H1 (cell line): ENCODE results near the gene RIPOR2. TPM values are rescaled to one million over a fixed set of nuclear protein-coding genes. Genes with fewer than 3 reads are reported as not detected.

Experiments used
- CTCF ChIA-PET: fragments of 300-600 bp; sonication (Branson Sonifier 250); formaldehyde crosslinking; loops from one replicate; lab custom pipeline; 2021; ENCODE audit not compliant: partially characterized antibody; lab: Charles Lee
- POLR2A ChIA-PET: fragments of 300-600 bp; sonication (Branson Sonifier 250); formaldehyde crosslinking; loops from one replicate; lab custom pipeline; 2021; ENCODE audit warnings: inconsistent platforms; ENCODE audit not compliant: partially characterized antibody; lab: Charles Lee
- DNase-seq, 2 experiments: peaks; one replicate each; pipeline versions ENCODE4 v3.0.0 to v3.0.0-alpha.2; 2010 to 2022; ENCODE audit warnings: low spot score in 2 of 2, low read depth in 1 of 2, mixed read lengths in 1 of 2
- FAIRE-seq: peaks from 2 replicates; lab custom pipeline; 2011; peaks lifted over from hg19 to GRCh38; lab: Jason Lieb, UNC
- H2AFZ ChIP-seq: 2 replicates; pipeline ENCODE4 v1.8.1; 2012; ENCODE audit warnings: low read length, inconsistent platforms
- H2AK5ac ChIP-seq: 2 replicates; pipeline ENCODE4 v1.6.1; 2013; ENCODE audit warnings: low read depth, low read length
- H2BK120ac ChIP-seq: replicated peaks from 2 replicates; pipeline ENCODE3; 2013; ENCODE audit warnings: low read depth, low read length, inconsistent platforms
- H2BK12ac ChIP-seq: 2 replicates; pipeline ENCODE4 v1.6.1; 2013; ENCODE audit warnings: low read depth, low read length
- H2BK15ac ChIP-seq: 2 replicates; pipeline ENCODE4 v1.6.1; 2013; ENCODE audit warnings: low read length
- H2BK20ac ChIP-seq: 2 replicates; pipeline ENCODE4 v1.6.1; 2013; ENCODE audit warnings: low read length
- H2BK5ac ChIP-seq: 2 replicates; pipeline ENCODE4 v1.6.1; 2013; ENCODE audit warnings: low read depth, low read length
- H3K14ac ChIP-seq: 2 replicates; pipeline ENCODE4 v1.6.1; 2013; ENCODE audit warnings: inconsistent platforms; ENCODE audit not compliant: insufficient read length
- H3K18ac ChIP-seq: 2 replicates; pipeline ENCODE4 v1.6.1; 2013; ENCODE audit warnings: low read length; ENCODE audit errors: extremely low read depth
- H3K23ac ChIP-seq: 2 replicates; pipeline ENCODE4 v1.6.1; 2013; ENCODE audit warnings: inconsistent platforms; ENCODE audit not compliant: insufficient read length
- H3K23me2 ChIP-seq: 2 replicates; pipeline ENCODE4 v1.6.1; 2013; ENCODE audit warnings: low read depth, low read length
- H3K27ac ChIP-seq: 2 replicates; pipeline ENCODE4 v1.6.1; 2011; ENCODE audit warnings: low read depth, low read length, inconsistent platforms
- H3K27me3 ChIP-seq, 4 experiments: replicated peaks in 1 of 4; 1 replicate in 1 of 4; 2 replicates in 3 of 4; pipeline versions ENCODE4 v1.6.1 to v1.8.1; 2011 to 2013; ENCODE audit warnings: low read length in 3 of 4, mild to moderate bottlenecking in 3 of 4, inconsistent platforms in 2 of 4, mixed read lengths in 2 of 4, moderate library complexity in 1 of 4; ENCODE audit not compliant: control insufficient read depth in 3 of 4, insufficient read depth in 3 of 4; ENCODE audit errors: extremely low read depth in 1 of 4
- H3K36me3 ChIP-seq, 4 experiments: 2 replicates each; pipeline versions ENCODE4 v1.6.1 to v1.8.1; 2011 to 2013; ENCODE audit warnings: mild to moderate bottlenecking in 4 of 4, low read length in 3 of 4, moderate library complexity in 2 of 4, control low read depth in 1 of 4, inconsistent platforms in 1 of 4; ENCODE audit not compliant: insufficient read depth in 4 of 4, control insufficient read depth in 2 of 4
- H3K4ac ChIP-seq: replicated peaks from 2 replicates; pipeline ENCODE3; 2013; ENCODE audit warnings: low read length, low read depth, mixed read lengths, inconsistent platforms; ENCODE audit not compliant: insufficient read length
- H3K4me1 ChIP-seq, 4 experiments: replicated peaks in 1 of 4; 1 replicate in 1 of 4; 2 replicates in 3 of 4; pipeline versions ENCODE4 v1.6.1 to v1.8.1; 2011 to 2013; ENCODE audit warnings: low read length in 3 of 4, inconsistent platforms in 2 of 4, mixed read lengths in 1 of 4; ENCODE audit not compliant: insufficient read depth in 4 of 4, control insufficient read depth in 3 of 4
- H3K4me2 ChIP-seq, 2 experiments: 2 replicates each; pipeline versions ENCODE4 v1.6.1 to v1.8.1; 2011 to 2013; ENCODE audit warnings: low read depth in 2 of 2, low read length in 2 of 2, control low read depth in 1 of 2, inconsistent platforms in 1 of 2, mild to moderate bottlenecking in 1 of 2; ENCODE audit not compliant: insufficient read depth in 1 of 2
- H3K4me3 ChIP-seq, 4 experiments: fragments of 200-600, 300-600 bp in 1 of 4; sonication (generic), shearing (Covaris generic), sonication (Bioruptor Twin) in 1 of 4; 2 replicates each; pipeline versions ENCODE4 v1.5.1 to v1.8.1; 2011 to 2016; ENCODE audit warnings: low read length in 4 of 4, low read depth in 3 of 4, control low read depth in 2 of 4, inconsistent platforms in 2 of 4, mild to moderate bottlenecking in 2 of 4, mixed read lengths in 1 of 4, moderate library complexity in 1 of 4; ENCODE audit not compliant: insufficient read depth in 2 of 4; ENCODE audit errors: extremely low read depth in 1 of 4
- H3K56ac ChIP-seq: replicated peaks from 2 replicates; pipeline ENCODE3; 2013; ENCODE audit warnings: low read depth, mild to moderate bottlenecking, mixed read lengths, low read length, inconsistent platforms; ENCODE audit not compliant: insufficient read length
- H3K79me1 ChIP-seq: 2 replicates; pipeline ENCODE4 v1.6.1; 2013; ENCODE audit warnings: low read depth, low read length, control low read depth
- H3K79me2 ChIP-seq, 2 experiments: 2 replicates each; pipeline versions ENCODE4 v1.6.1 to v1.8.1; 2012 to 2013; ENCODE audit warnings: low read length in 2 of 2, mild to moderate bottlenecking in 2 of 2, inconsistent platforms in 1 of 2; ENCODE audit not compliant: insufficient read depth in 2 of 2, control insufficient read depth in 1 of 2
- H3K9ac ChIP-seq, 4 experiments: replicated peaks in 1 of 4; 1 replicate in 1 of 4; 2 replicates in 3 of 4; pipeline versions ENCODE4 v1.6.1 to v1.8.1; 2011 to 2013; ENCODE audit warnings: low read depth in 3 of 4, low read length in 3 of 4, control low read depth in 2 of 4, mild to moderate bottlenecking in 2 of 4, moderate library complexity in 2 of 4, inconsistent platforms in 1 of 4; ENCODE audit errors: extremely low read depth in 1 of 4
- H3K9me3 ChIP-seq, 2 experiments: 2 replicates each; pipeline versions ENCODE4 v1.6.1 to v1.8.1; 2012 to 2013; ENCODE audit warnings: mild to moderate bottlenecking in 2 of 2, moderate library complexity in 2 of 2, control low read depth in 1 of 2, inconsistent platforms in 1 of 2, low read depth in 1 of 2, low read length in 1 of 2, mixed read lengths in 1 of 2; ENCODE audit not compliant: insufficient read depth in 2 of 2
- H4K20me1 ChIP-seq, 2 experiments: replicated peaks in 1 of 2; 2 replicates each; pipeline versions ENCODE3 to v1.8.1; 2011 to 2013; ENCODE audit warnings: inconsistent platforms in 2 of 2, low read length in 2 of 2, mild to moderate bottlenecking in 1 of 2; ENCODE audit not compliant: insufficient read depth in 2 of 2, control insufficient read depth in 1 of 2
- H4K5ac ChIP-seq: 2 replicates; pipeline ENCODE4 v1.6.1; 2013; ENCODE audit warnings: low read length, low read depth, mixed read lengths, inconsistent platforms; ENCODE audit not compliant: insufficient read length
- H4K8ac ChIP-seq: 2 replicates; pipeline ENCODE4 v1.8.0; 2013; ENCODE audit warnings: mild to moderate bottlenecking, moderate library complexity, low read length, inconsistent platforms; ENCODE audit not compliant: insufficient read depth; ENCODE audit errors: extremely low read depth
- H4K91ac ChIP-seq: replicated peaks from 2 replicates; pipeline ENCODE3; 2013; ENCODE audit warnings: low read length, mixed read lengths, inconsistent platforms; ENCODE audit not compliant: insufficient read length
- ASH2L ChIP-seq: fragments of 200-600, 300-600 bp; sonication (generic); IDR thresholded peaks from one replicate; pipeline ENCODE4 v1.7.1; 2017; ENCODE audit warnings: low read length
- CBX5 ChIP-seq: fragments of 300-800, 300-1000 bp; sonication (generic); IDR thresholded peaks from 2 replicates; pipeline ENCODE4 v1.7.1; 2016; ENCODE audit warnings: antibody characterized with exemption, low read length, low read depth
- CTBP2 ChIP-seq: IDR thresholded peaks from 2 replicates; pipeline ENCODE4 v1.7.0; 2011; ENCODE audit warnings: borderline replicate concordance, mild to moderate bottlenecking, moderate library complexity, mixed read lengths, low read length; ENCODE audit not compliant: insufficient read depth, insufficient read length
- POLR2AphosphoS5 ChIP-seq: IDR thresholded peaks from 2 replicates; pipeline ENCODE4 v1.6.1; 2011; ENCODE audit warnings: low read depth, low read length
- RFX5 ChIP-seq: IDR thresholded peaks from 2 replicates; pipeline ENCODE4 v1.6.1; 2011; ENCODE audit warnings: low read depth, low read length, improper control_type of control experiment, borderline replicate concordance
- TAF1 ChIP-seq: IDR thresholded peaks from 2 replicates; pipeline ENCODE4 v1.6.1; 2011; ENCODE audit warnings: mild to moderate bottlenecking, low read depth, low read length
- WGBS, 2 experiments: shearing (Covaris generic) in 1 of 2; methylation state at CpG; one replicate each; pipeline versions ENCODE4 v1.1.6 to v1.1.7; 2013 to 2015; ENCODE audit warnings: low lambda C conversion rate in 2 of 2, mixed read lengths in 2 of 2, inconsistent platforms in 1 of 2, low coverage in 1 of 2, missing lambda C conversion rate in 1 of 2; ENCODE audit not compliant: insufficient replicate concordance in 2 of 2, insufficient coverage in 1 of 2, insufficient read length in 1 of 2; ENCODE audit errors: extremely low coverage in 1 of 2, missing lambda C conversion rate in 1 of 2; 5-methylcytosine and 5-hydroxymethylcytosine counted together
- polyA plus RNA-seq, 7 experiments: library from polyadenylated mRNA; depleted of rRNA in 3 of 7; stranded (reverse) in 5 of 7; unstranded in 2 of 7; fragments of >200 nt in 5 of 7; fragments of 200-250 nt in 2 of 7; gene quantifications; 1 replicate in 5 of 7; 2 replicates in 1 of 7; 4 replicates in 1 of 7; pipeline versions ENCODE4 v1.2.1 to v1.2.3, GENCODE V29; 2011 to 2013; ENCODE audit warnings: missing spikeins in 2 of 7, mixed read lengths in 2 of 7
- total RNA-seq: library from RNA; stranded (reverse); fragmentation: NEBNext Ultra II Directional; extraction: Animal tissue kit (Norgen Biotek cat#: 25700); gene quantifications from 2 replicates; pipeline ENCODE4 v1.2.1, GENCODE V29; 2021

Gene RIPOR2
- total and polyA plus RNA-seq, 2 of the 8 experiments (the other 6 are each of a cell fraction or from before 2014, with no cell fraction given) = 16.7 to 45.6 TPM

DNA sequence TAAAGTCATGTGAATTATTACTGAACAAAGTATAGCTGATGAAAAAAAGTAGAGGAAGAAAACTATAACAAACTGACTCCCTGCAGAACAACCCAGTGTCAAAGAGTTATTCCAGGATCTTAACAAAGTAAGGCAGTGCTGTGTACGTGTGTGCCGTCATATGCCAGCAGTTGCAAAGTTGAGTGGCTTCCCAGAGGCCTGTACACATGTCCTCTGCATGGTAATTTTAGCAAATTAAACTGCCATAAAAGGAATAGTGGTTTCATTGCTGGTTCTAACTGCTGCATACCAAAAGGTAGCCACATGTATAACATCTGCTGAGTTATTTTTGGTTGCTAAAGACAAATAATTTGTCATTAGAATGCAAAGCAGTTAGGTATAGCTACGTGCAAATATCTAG, 44.8 kb downstream of the RIPOR2 start:
- no peak for DNase-seq
- POLR2A ChIA-PET = no interaction called here

More for the DNA sequence above, 44.8 kb downstream of the RIPOR2 start:
- H4K20me1 ChIP-seq = no peaks in the 10 kb centered on the region
- no peak overlapping the region for H3K23ac ChIP-seq
- no peak overlapping the region for H2AK5ac ChIP-seq
- H4K5ac ChIP-seq = no peak overlapping the region
- H3K9ac ChIP-seq = no peak overlapping the region
- no peak overlapping the region for H3K27ac ChIP-seq
- H3K79me1 ChIP-seq = no peaks in the 10 kb centered on the region
- no peaks in the 10 kb centered on the region for H3K36me3 ChIP-seq
- no peak overlapping the region for H3K4ac ChIP-seq
- no peak overlapping the region for H4K8ac ChIP-seq
- H3K9me3 ChIP-seq = no peaks in the 10 kb centered on the region
- 0 out of 4 replicates have a peak, but pooled peaks cover 0 to 2% of the 10 kb centered on the region in 2 experiments for H3K79me2 ChIP-seq
- H4K91ac ChIP-seq = no peak overlapping the region
- no peak overlapping the region for H3K4me3 ChIP-seq
- H3K23me2 ChIP-seq = no peaks in the 10 kb centered on the region
- H2BK12ac ChIP-seq = no peak overlapping the region
- CTCF ChIA-PET = interaction anchor here (0.9 to 1.2 kb wide), 3 partner anchors 10 to 34 kb away, joined by 3 to 4 read pairs (median 4); no protein-coding TSS in a partner anchor
- no peak for FAIRE-seq
- 90% methylated on average over 3 of the region's 3 CpGs; no CpG with 5 or more reads in 1 of the 2 experiments for WGBS, 2 experiments
- no peak overlapping the region for H2AFZ ChIP-seq
- no peak overlapping the region for H3K4me2 ChIP-seq
- no peak overlapping the region for H2BK5ac ChIP-seq
- TF ChIP-seq TAF1 = no peak
- no peak for TF ChIP-seq CBX5
- TF ChIP-seq ASH2L = no peak
- TF ChIP-seq POLR2AphosphoS5 = no peak
- no peak for TF ChIP-seq RFX5
- TF ChIP-seq CTBP2 = no peak
- H3K27me3 ChIP-seq = no peaks in the 10 kb centered on the region
- H2BK20ac ChIP-seq = no peak overlapping the region
- no peak overlapping the region for H3K18ac ChIP-seq
- H3K4me1 ChIP-seq = peaks cover 0 to 3% (median 1%) of the 10 kb centered on the region in 4 experiments; a peak in 2 of 7 replicates
- H2BK120ac ChIP-seq = no peak overlapping the region
- no peak overlapping the region for H3K14ac ChIP-seq
- no peak overlapping the region for H2BK15ac ChIP-seq
- H3K56ac ChIP-seq = no peak overlapping the region
